Erythroblast (primary cell): ENCODE data around the gene ORMDL3.

Experiments used
- GATA1 ChIP-seq: IDR thresholded peaks from 2 replicates; pipeline ENCODE4 v1.6.1; 2011; ENCODE audit warnings: low read depth, mild to moderate bottlenecking, control low read depth, low read length, moderate library complexity
- POLR2A ChIP-seq: IDR thresholded peaks from 2 replicates; pipeline ENCODE4 v1.6.1; 2011; ENCODE audit warnings: mild to moderate bottlenecking, low read length

- TF ChIP-seq POLR2A (no peak), GATA1 (no peak)
Measured at GRCh38 chr17:39939106-39939505, 11.7 kb upstream of the ORMDL3 start.
